ENCODE results near the gene CLEC1B.

CLEC1B gene

DNA sequence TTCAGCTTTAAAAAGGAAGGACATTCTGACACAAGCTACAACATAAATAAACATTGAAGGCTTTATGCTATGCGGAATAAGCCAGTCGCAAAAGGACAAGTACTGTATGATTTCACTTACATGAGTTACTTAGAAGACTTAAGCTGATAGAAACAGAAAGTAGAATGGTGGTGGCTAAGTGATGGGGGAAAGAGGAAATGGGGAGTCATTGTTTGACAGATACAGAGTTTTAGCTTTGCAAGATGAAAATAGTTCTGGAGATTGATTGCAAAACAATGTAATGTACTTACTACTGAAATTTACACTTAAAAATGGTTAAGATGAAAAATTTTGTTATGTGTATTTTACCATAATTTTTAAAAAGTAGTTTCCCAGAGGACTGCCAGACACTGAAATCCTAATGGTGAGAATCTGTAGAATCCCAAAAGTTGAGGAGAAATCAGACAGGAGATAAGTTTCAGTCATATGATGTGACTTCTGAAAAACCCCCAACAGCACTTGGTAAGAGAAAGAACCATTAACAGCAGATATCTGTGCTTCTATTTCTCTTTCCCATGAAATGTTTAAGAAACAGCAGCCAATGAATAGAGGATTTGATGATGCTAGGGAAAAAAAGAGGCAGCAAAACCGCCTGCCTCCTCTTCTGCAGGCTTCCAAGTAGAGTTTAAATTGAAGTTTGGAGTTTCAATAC lies 50.2 kb downstream of the CLEC1B start:
- H3K27me3 ChIP-seq (ENCODE audit: insufficient read depth, low read length, poor library complexity, severe bottlenecking), result no peaks in the 10 kb centered on the region
- H3K4me3 ChIP-seq (ENCODE audit: low read length, poor library complexity, severe bottlenecking), result no peak overlapping the region
- no peak for TF ChIP-seq CTCF (conservative IDR thresholded peaks at IDR 0.05; ENCODE audit: low read length)
- TF ChIP-seq EZH2phosphoT487 (IDR thresholded peaks at IDR 0.05; ENCODE audit: borderline replicate concordance), result no peak
- no peaks in the 10 kb centered on the region for H3K9me3 ChIP-seq (ENCODE audit: insufficient read depth, low read depth, low read length)
- H3F3A ChIP-seq (ENCODE audit: low read depth), result 0 out of 2 replicates have a peak, but pooled peaks cover 2% of the 10 kb centered on the region
- H3K36me3 ChIP-seq (ENCODE audit: insufficient read depth, low read length), result no peaks in the 10 kb centered on the region
- peaks cover 52% of the 10 kb centered on the region for H3K4me1 ChIP-seq (ENCODE audit: insufficient read depth, low read length, poor library complexity, severe bottlenecking)
- no peaks in the 10 kb centered on the region for H3K79me2 ChIP-seq (ENCODE audit: insufficient read depth, low read length)
- H3K9ac ChIP-seq (ENCODE audit: low read depth, low read length, poor library complexity, severe bottlenecking), result peak overlapping the region; percentile 17
- H3K9me2 ChIP-seq (replicated peaks; ENCODE audit: low read depth, low read length), result no peaks in the 10 kb centered on the region
- H2AFZ ChIP-seq (ENCODE audit: low read length), result no peak overlapping the region; the same call in 1 of the 2 replicates
- peak overlapping the region; percentile 42 for H3K4me2 ChIP-seq (ENCODE audit: low read depth, low read length, poor library complexity, severe bottlenecking)
- H4K20me1 ChIP-seq (ENCODE audit: insufficient read depth, low read length, poor library complexity, severe bottlenecking), result no peaks in the 10 kb centered on the region

DNA sequence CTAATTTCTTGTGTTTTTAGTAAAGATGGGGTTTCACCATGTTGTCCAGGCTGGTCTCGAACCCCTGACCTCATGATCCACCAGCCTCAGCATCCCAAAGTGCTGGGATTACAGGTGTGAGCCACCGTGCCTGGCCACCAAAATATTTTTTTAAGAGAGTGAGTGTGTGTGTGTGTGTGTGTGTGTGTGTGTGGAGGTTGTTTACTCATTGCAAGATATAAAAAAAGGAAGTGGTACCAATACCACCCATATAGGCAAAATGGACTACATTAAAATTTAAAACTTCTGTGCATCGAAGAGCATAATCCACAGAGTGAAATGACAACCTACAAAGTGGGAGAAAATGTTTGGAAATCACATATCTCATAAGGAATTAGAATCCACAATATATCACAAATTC lies 51.2 kb downstream of the CLEC1B start:
- Histone ChIP-seq H3K4me3 (ENCODE audit: low read length, poor library complexity, severe bottlenecking) (no peak overlapping the region), H3K9me2 (replicated peaks; ENCODE audit: low read depth, low read length) (no peaks in the 10 kb centered on the region), H4K20me1 (ENCODE audit: insufficient read depth, low read length, poor library complexity, severe bottlenecking) (no peaks in the 10 kb centered on the region), H3K4me1 (ENCODE audit: insufficient read depth, low read length, poor library complexity, severe bottlenecking) (peaks cover 56% of the 10 kb centered on the region), H3K36me3 (ENCODE audit: insufficient read depth, low read length) (no peaks in the 10 kb centered on the region), H3K9me3 (ENCODE audit: insufficient read depth, low read depth, low read length) (no peaks in the 10 kb centered on the region), H3F3A (ENCODE audit: low read depth) (0 out of 2 replicates have a peak, but pooled peaks cover 2% of the 10 kb centered on the region), H3K79me2 (ENCODE audit: insufficient read depth, low read length) (peaks cover 5% of the 10 kb centered on the region; the same call in 1 of the 2 replicates), H3K9ac (ENCODE audit: low read depth, low read length, poor library complexity, severe bottlenecking) (no peak overlapping the region), H3K27me3 (ENCODE audit: insufficient read depth, low read length, poor library complexity, severe bottlenecking) (no peaks in the 10 kb centered on the region), H3K4me2 (ENCODE audit: low read depth, low read length, poor library complexity, severe bottlenecking) (no peak overlapping the region), H2AFZ (ENCODE audit: low read length) (no peak overlapping the region)
- TF ChIP-seq EZH2phosphoT487 (IDR thresholded peaks at IDR 0.05; ENCODE audit: borderline replicate concordance), result no peak
- TF ChIP-seq CTCF (conservative IDR thresholded peaks at IDR 0.05; ENCODE audit: low read length), result no peak

GRCh38 chr12:9944391-9944790 lies 54.5 kb downstream of the CLEC1B start:
- peaks cover 49% of the 10 kb centered on the region for H3K4me1 ChIP-seq (ENCODE audit: insufficient read depth, low read length, poor library complexity, severe bottlenecking)
- no peaks in the 10 kb centered on the region for H3F3A ChIP-seq (ENCODE audit: low read depth)
- peaks cover 38% of the 10 kb centered on the region for H3K79me2 ChIP-seq (ENCODE audit: insufficient read depth, low read length)
- no peak overlapping the region for H3K4me3 ChIP-seq (ENCODE audit: low read length, poor library complexity, severe bottlenecking)
- no peaks in the 10 kb centered on the region for H3K9me2 ChIP-seq (replicated peaks; ENCODE audit: low read depth, low read length)
- H3K9ac ChIP-seq (ENCODE audit: low read depth, low read length, poor library complexity, severe bottlenecking), result peak overlapping the region; percentile 73
- 0 out of 2 replicates have a peak, but pooled peaks cover under 1% of the 10 kb centered on the region for H3K36me3 ChIP-seq (ENCODE audit: insufficient read depth, low read length)
- peaks cover 13% of the 10 kb centered on the region for H4K20me1 ChIP-seq (ENCODE audit: insufficient read depth, low read length, poor library complexity, severe bottlenecking)
- no peak overlapping the region for H2AFZ ChIP-seq (ENCODE audit: low read length)
- TF ChIP-seq EZH2phosphoT487 (IDR thresholded peaks at IDR 0.05; ENCODE audit: borderline replicate concordance) (no peak), CTCF (conservative IDR thresholded peaks at IDR 0.05; ENCODE audit: low read length) (no peak)
- peak overlapping the region; percentile 88 for H3K4me2 ChIP-seq (ENCODE audit: low read depth, low read length, poor library complexity, severe bottlenecking)
- H3K9me3 ChIP-seq (ENCODE audit: insufficient read depth, low read depth, low read length), result no peaks in the 10 kb centered on the region
- H3K27me3 ChIP-seq (ENCODE audit: insufficient read depth, low read length, poor library complexity, severe bottlenecking), result no peaks in the 10 kb centered on the region
